Thymus (tissue), 11 donors: ENCODE results near the gene AGAP3. TPM values are rescaled to one million over a fixed set of nuclear protein-coding genes. Genes with fewer than 3 reads are reported as not detected.

Experiments used
- DNase-seq, 9 donors: peaks; one replicate each; pipeline ENCODE4 v3.0.0-alpha.2; 2013; ENCODE audit warnings: low spot score in 9 of 9, low read depth in 6 of 9, missing footprints in 1 of 9
- H3K27ac ChIP-seq, 2 donors: one replicate each; pipeline ENCODE4 v1.5.1; 2013; ENCODE audit warnings: control low read depth in 1 of 2, low read depth in 1 of 2, low read length in 1 of 2, mild to moderate bottlenecking in 1 of 2, moderate library complexity in 1 of 2
- H3K27me3 ChIP-seq, 2 donors: one replicate each; pipeline ENCODE4 v1.5.1; 2013; ENCODE audit warnings: low read length in 1 of 2; ENCODE audit not compliant: control insufficient read depth in 2 of 2, insufficient read depth in 1 of 2
- H3K36me3 ChIP-seq, 2 donors: one replicate each; pipeline ENCODE4 v1.5.1; 2013; ENCODE audit warnings: low read length in 1 of 2, mild to moderate bottlenecking in 1 of 2, moderate library complexity in 1 of 2; ENCODE audit not compliant: control insufficient read depth in 2 of 2, insufficient read depth in 2 of 2
- H3K4me1 ChIP-seq, 2 donors: one replicate each; pipeline ENCODE4 v1.5.1; 2013; ENCODE audit warnings: low read length in 2 of 2; ENCODE audit not compliant: control insufficient read depth in 2 of 2, insufficient read depth in 2 of 2
- H3K4me3 ChIP-seq, 2 donors: one replicate each; pipeline ENCODE4 v1.5.1; 2013; ENCODE audit warnings: low read length in 2 of 2, control low read depth in 1 of 2, mild to moderate bottlenecking in 1 of 2
- H3K9me3 ChIP-seq, 2 donors: one replicate each; pipeline ENCODE4 v1.5.1; 2013; ENCODE audit warnings: low read length in 1 of 2, mild to moderate bottlenecking in 1 of 2; ENCODE audit not compliant: control insufficient read depth in 2 of 2, insufficient read depth in 1 of 2
- WGBS: extraction: QIAGEN DNeasy Blood & Tissue Kit; methylation state at CpG from one replicate; pipeline ENCODE4 v1.1.7; 2013; 5-methylcytosine and 5-hydroxymethylcytosine counted together
- polyA plus RNA-seq: library from polyadenylated mRNA; stranded (reverse); fragments of 200-250 nt; gene quantifications from one replicate; pipeline ENCODE4 v1.2.3, GENCODE V29; 2013
- total RNA-seq: library from RNA; stranded (reverse); fragments of 120-200 nt; gene quantifications from one replicate; pipeline ENCODE4 v1.2.4, GENCODE V29; 2013
- donor health status: healthy.

The AGAP3 gene
- total and polyA plus RNA-seq, 2 donors = 8.2 to 43.2 TPM

DNA sequence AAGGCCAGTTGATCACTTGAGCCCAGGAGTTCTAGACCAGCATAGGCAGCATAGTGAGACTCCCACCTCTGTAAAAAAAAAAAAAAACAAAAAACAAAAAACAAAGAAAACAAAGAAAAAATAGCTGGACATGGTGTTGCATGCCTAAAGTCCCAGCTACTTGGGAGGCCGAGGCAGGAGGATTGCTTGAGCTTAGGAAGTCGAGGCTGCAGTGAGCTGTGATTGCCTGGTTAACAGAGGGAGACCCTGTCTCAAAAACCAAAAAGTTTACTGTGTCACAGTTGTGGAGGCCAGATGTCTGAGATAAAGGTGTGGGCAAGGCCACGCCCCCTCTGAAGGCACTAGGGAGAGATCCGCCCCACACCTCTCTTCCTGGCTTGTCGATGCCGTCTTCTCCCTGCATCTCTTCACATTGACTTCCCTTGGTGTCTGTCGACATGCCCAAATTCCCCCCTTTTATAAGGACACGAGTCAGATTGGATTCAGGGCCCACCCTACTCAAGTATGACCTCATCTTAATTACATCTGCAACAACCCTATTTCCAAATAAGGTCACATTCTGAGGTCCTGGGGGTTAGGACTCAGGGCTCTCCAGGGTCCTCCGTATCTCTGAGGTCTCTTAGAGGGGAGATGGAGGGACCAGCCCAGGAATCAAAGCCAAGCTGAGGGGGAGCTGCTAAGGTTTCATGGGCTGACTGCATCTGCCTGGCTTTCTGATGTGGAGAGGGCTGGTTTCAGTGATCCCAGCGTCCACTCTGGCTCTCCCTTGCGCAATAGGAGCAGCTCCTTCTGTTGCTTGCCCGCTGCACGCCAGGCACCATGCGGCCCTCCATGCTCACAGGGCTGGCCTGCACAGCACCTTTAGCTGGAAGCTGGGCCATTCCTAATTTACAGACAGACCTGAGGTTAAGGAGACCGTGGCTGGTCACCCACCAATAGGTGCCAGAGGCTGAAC, 23.1 kb downstream of the AGAP3 start:
- Histone ChIP-seq H3K27ac (no peak overlapping the region), H3K4me1 (peaks cover 0 to 11% of the 10 kb centered on the region in 2 donors)
- DNase-seq = no peak

GRCh38 chr7:151110236-151110940, 24.1 kb downstream of the AGAP3 start:
- H3K27ac ChIP-seq = no peak overlapping the region
- WGBS = 92% methylated on average over 11 of the region's 11 CpGs

More for the DNA sequence above, 23.1 kb downstream of the AGAP3 start:
- H3K9me3 ChIP-seq = no peaks in the 10 kb centered on the region
- WGBS = 94% methylated on average over 15 of the region's 15 CpGs
- H3K36me3 ChIP-seq = no peaks in the 10 kb centered on the region
- H3K4me3 ChIP-seq = no peak overlapping the region
- peaks cover 7 to 57% of the 10 kb centered on the region in 2 donors for H3K27me3 ChIP-seq

DNA sequence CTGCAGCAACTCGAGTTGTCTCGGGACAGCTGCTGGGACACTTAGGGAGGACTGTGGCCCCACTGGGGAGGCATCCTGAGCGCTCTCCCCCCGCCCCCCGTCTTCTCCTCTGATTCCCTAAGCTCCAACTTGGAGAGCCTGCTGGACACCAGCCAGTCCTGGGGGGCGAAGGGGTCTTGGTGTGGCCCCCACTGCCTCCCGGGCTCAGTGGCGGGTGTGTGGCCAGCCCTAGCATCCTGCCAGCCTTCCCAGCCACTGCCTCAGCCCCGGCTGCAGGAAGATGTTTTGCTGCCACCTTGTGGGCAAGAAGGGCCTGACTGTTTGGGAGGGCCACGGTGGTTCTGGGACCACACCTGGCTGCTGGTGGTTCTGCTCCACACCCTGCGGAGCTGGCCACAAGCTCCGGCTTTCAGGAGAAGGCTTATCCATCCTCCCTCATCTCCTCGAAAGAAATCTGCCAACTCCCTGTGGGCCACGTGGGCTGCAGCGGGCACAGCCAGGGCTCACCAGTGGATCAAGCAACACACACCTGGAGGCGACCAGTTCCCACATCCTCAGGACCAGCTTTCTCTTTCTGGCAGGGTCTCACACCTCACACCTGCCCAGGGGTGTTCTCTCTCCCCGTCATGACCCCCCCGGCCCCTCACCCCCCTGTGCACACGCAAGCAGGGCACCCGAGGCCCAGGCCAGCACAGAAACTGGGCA, 24.8 kb downstream of the AGAP3 start:
- peak in 7 of 9 donors; percentile 38 to 71 (median 56) for DNase-seq
- 55% methylated on average over 20 of the region's 20 CpGs for WGBS
- Histone ChIP-seq H3K4me1 (peaks cover 0 to 11% of the 10 kb centered on the region in 2 donors), H3K4me3 (no peak overlapping the region), H3K27ac (no peak overlapping the region), H3K27me3 (peaks cover 24 to 60% of the 10 kb centered on the region in 2 donors), H3K9me3 (no peaks in the 10 kb centered on the region), H3K36me3 (no peaks in the 10 kb centered on the region)

More at GRCh38 chr7:151110236-151110940, 24.1 kb downstream of the AGAP3 start:
- Histone ChIP-seq H3K9me3 (no peaks in the 10 kb centered on the region), H3K27me3 (peaks cover 17 to 53% of the 10 kb centered on the region in 2 donors), H3K4me3 (no peak overlapping the region), H3K36me3 (no peaks in the 10 kb centered on the region), H3K4me1 (peaks cover 0 to 11% of the 10 kb centered on the region in 2 donors)
- DNase-seq = no peak

DNA sequence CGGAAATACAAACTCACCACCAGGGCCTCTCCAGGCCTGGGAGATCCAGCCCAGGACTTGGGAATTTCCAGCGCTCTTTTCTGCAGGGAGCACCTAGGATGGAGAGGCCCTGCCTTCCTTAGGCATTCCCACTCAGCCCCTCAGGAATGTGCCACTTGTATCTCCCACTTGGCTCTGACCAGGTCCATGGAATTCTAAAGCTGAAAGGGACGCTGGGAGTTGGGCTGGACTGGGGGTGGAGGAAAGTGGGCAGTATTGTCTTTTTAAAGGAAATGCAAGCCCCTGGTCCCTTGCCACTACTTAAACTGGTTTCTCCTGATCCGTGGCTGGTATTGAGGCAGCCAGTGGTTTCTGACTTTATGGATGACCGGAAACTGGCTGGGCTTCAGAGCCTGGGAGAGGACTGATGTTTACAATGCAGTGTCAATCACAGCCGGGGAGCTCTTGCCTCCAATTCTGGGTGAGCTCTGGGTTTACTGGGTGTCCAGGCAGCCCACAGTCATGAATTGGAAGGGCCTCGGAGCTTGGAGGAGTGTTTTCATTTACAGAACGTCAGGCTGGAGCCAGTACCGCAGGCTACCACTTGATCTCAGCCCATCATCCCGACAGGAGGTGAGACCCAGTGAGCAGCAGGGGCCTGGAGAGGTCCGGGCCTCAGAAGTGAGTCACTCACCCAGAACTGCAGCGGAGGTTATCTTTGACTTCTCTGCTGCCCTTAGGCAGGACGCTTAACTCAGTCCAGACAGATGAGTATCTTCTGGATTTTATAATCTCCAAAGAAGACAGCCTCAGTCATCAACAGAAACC, 27.3 kb downstream of the AGAP3 start:
- no peaks in the 10 kb centered on the region for H3K9me3 ChIP-seq
- no peak overlapping the region for H3K4me3 ChIP-seq
- 93% methylated on average over 13 of the region's 13 CpGs for WGBS
- H3K27me3 ChIP-seq = peaks cover 34 to 75% of the 10 kb centered on the region in 2 donors
- peaks cover 0 to 11% of the 10 kb centered on the region in 2 donors for H3K4me1 ChIP-seq
- no peak overlapping the region for H3K27ac ChIP-seq
- DNase-seq = no peak
- no peaks in the 10 kb centered on the region for H3K36me3 ChIP-seq

- 37% methylated on average over 101 of the region's 101 CpGs for WGBS
- DNase-seq = no peak
- Histone ChIP-seq H3K27me3 (peaks cover 34 to 74% of the 10 kb centered on the region in 2 donors), H3K9me3 (no peaks in the 10 kb centered on the region), H3K36me3 (no peaks in the 10 kb centered on the region), H3K4me3 (peak overlapping the region in 1 of 2 donors; percentile 48), H3K4me1 (peaks cover 0 to 11% of the 10 kb centered on the region in 2 donors), H3K27ac (no peak overlapping the region)
These were observed 28.1 kb downstream of the AGAP3 start for GRCh38 chr7:151114151-151115090.

DNA sequence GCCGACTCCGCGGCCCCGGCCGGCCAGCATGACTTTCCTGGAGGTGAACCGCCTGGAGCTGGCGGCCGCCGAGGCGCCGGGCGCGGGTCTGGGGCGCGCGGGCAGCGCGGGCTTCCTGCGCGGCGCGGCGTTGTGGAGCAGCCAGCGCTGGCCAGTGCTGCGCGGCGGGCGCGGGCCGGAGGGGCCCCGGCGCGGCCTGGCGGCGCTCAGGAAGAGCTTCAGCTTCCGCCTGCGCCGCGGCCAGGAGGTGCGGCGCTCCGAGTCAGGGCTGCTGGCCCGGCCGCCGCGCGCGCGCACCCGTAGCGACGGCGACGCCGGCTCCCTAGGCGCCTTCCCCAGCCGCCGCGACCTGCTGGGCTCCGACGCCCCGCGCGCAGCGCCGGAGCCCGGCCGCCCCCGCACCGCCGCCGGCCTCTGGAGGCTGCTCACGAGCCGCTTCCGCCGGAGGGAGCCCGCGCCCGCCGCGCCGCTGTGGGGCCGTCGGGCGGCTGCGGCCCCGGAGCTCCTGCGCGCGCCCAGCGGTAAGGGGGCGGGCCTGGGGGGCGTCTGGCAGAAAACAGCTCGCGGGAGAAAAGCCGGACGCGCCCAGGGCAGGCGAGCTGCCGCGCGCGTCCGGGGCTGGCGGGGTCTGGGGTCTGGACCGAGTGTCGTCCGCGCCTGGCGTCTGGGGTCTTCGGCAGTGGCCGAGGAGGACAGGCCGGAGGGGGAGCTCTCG, 29.0 kb downstream of the AGAP3 start:
- DNase-seq = no peak
- peaks cover 34 to 66% of the 10 kb centered on the region in 2 donors for H3K27me3 ChIP-seq
- H3K36me3 ChIP-seq = no peaks in the 10 kb centered on the region
- no peaks in the 10 kb centered on the region for H3K9me3 ChIP-seq
- WGBS = 11% methylated on average over 114 of the region's 114 CpGs
- H3K4me1 ChIP-seq = peaks cover 0 to 11% of the 10 kb centered on the region in 2 donors
- no peak overlapping the region for H3K27ac ChIP-seq
- peak overlapping the region in 1 of 2 donors; percentile 48 for H3K4me3 ChIP-seq

DNA sequence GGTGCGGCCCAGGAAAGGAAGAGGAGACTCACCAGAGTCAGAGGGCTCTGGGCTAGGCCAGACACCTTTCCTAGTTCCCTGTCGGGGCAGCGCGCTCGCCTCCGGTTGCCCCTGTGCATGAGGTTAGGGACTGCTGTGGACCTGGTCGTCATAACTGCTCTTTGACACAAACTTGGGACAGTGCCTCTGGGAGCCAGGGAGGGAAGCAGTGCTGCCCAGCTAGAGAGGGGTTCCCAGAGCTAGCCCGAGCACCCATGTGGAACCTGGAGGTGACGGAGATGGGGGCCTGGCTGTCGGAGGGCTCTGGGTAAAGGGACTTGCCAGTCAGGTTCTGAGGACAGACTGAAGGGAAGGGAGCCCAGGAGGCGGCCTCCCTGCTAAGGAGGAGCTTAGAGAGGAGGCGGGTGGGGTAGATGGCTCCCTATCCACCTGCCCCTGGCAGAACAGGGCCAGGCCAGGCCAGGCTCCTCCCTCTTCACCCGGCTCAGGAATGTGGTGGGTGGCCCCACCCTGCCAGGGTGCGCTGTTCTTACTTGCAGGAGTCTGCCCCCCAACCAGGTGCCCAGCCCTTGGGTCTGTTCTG, 29.7 kb downstream of the AGAP3 start:
- Histone ChIP-seq H3K9me3 (no peaks in the 10 kb centered on the region), H3K36me3 (no peaks in the 10 kb centered on the region), H3K27ac (peak overlapping the region in 1 of 2 donors; percentile 15), H3K27me3 (peaks cover 34 to 60% of the 10 kb centered on the region in 2 donors), H3K4me1 (peaks cover 0 to 11% of the 10 kb centered on the region in 2 donors), H3K4me3 (no peak overlapping the region)
- no peak for DNase-seq
- WGBS = 90% methylated on average over 14 of the region's 14 CpGs
